Measurements from ENCODE around the gene DISC1. TPM values are rescaled to one million over a fixed set of nuclear protein-coding genes. Genes with fewer than 3 reads are reported as not detected.

The DISC1 gene
- total RNA-seq, 2 donors from 2014 or later, result 6.7 to 9.3 TPM

- no peak for TF ChIP-seq POLR2A (IDR thresholded peaks at IDR 0.05)
- TF ChIP-seq CTCF (IDR thresholded peaks at IDR 0.05), result no peak
- TF ChIP-seq POLR2AphosphoS5 (IDR thresholded peaks at IDR 0.05), result no peak
- H3K4me1 ChIP-seq (replicated peaks), result no peaks in the 10 kb centered on the region
- whole genome bisulfite sequencing, result 86% methylated on average over 10 of the region's 10 CpGs
- H3K27me3 ChIP-seq (replicated peaks; ENCODE audit: insufficient read depth), result no peaks in the 10 kb centered on the region
- H3K36me3 ChIP-seq, result no peaks in the 10 kb centered on the region
- H3K4me3 ChIP-seq, result no peak overlapping the region
- H3K27ac ChIP-seq, result no peak overlapping the region
- intact Hi-C loops (cut with DNase I), result no loop called here
- no peak for DNase-seq (ENCODE audit: low spot score)
- no peaks in the 10 kb centered on the region for H3K9me3 ChIP-seq
Measured at GRCh38 chr1:232057217-232057895, 430.8 kb downstream of the DISC1 start.

- intact Hi-C loops (cut with DNase I), result no loop called here
- Histone ChIP-seq H3K27ac (no peak overlapping the region), H3K9me3 (no peaks in the 10 kb centered on the region), H3K36me3 (no peaks in the 10 kb centered on the region), H3K4me1 (replicated peaks) (no peaks in the 10 kb centered on the region), H3K27me3 (replicated peaks; ENCODE audit: insufficient read depth) (no peaks in the 10 kb centered on the region), H3K4me3 (no peak overlapping the region)
- WGBS, result 92% methylated on average over 1 of the region's 1 CpG
- TF ChIP-seq CTCF (IDR thresholded peaks at IDR 0.05) (no peak), POLR2A (IDR thresholded peaks at IDR 0.05) (no peak), POLR2AphosphoS5 (IDR thresholded peaks at IDR 0.05) (no peak)
- no peak for DNase-seq (ENCODE audit: low spot score)
Measured at GRCh38 chr1:232057896-232058274, 431.3 kb downstream of the DISC1 start.

- Histone ChIP-seq H3K27me3 (replicated peaks; ENCODE audit: insufficient read depth) (no peaks in the 10 kb centered on the region), H3K4me1 (replicated peaks) (no peaks in the 10 kb centered on the region), H3K27ac (no peak overlapping the region), H3K36me3 (no peaks in the 10 kb centered on the region), H3K9me3 (no peaks in the 10 kb centered on the region), H3K4me3 (no peak overlapping the region)
- intact Hi-C loops (cut with DNase I), result no loop called here
- TF ChIP-seq POLR2AphosphoS5 (IDR thresholded peaks at IDR 0.05) (no peak), POLR2A (IDR thresholded peaks at IDR 0.05) (no peak), CTCF (IDR thresholded peaks at IDR 0.05) (no peak)
- WGBS, result 69% methylated on average over 8 of the region's 8 CpGs
- DNase-seq (ENCODE audit: low spot score), result no peak
Measured at GRCh38 chr1:232059726-232060374, 433.3 kb downstream of the DISC1 start.

- no peak for TF ChIP-seq POLR2AphosphoS5 (IDR thresholded peaks at IDR 0.05)
- TF ChIP-seq CTCF (IDR thresholded peaks at IDR 0.05), result no peak
- TF ChIP-seq POLR2A (IDR thresholded peaks at IDR 0.05), result no peak
- no peaks in the 10 kb centered on the region for H3K9me3 ChIP-seq
- no peaks in the 10 kb centered on the region for H3K4me1 ChIP-seq (replicated peaks)
- H3K36me3 ChIP-seq, result no peaks in the 10 kb centered on the region
- H3K4me3 ChIP-seq, result no peak overlapping the region
- H3K27ac ChIP-seq, result no peak overlapping the region
- intact Hi-C loops (cut with DNase I), result no loop called here
- DNase-seq (ENCODE audit: low spot score), result no peak
- H3K27me3 ChIP-seq (replicated peaks; ENCODE audit: insufficient read depth), result no peaks in the 10 kb centered on the region
- 78% methylated on average over 3 of the region's 3 CpGs for WGBS
Measured at GRCh38 chr1:232062967-232063366, 436.4 kb downstream of the DISC1 start.

DNA sequence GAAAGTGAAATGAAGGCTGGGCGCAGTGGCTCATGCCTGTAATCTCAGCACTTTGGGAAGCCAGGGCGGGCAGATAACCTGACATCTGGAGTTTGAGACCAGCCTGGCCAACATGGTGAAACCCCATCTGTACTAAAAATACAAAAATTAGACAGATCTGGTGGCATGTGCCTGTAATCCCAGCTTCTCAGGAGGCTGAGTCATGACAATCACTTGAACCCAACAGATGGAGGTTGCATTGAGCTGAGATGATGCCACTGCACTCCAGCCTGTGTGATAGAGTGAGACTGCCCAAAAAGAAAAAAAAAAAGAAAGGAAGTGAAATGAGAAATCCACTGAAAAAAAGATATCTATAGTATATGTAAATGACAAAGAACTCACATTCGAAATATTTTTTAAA is 439.9 kb downstream of the DISC1 start:
- Histone ChIP-seq H3K4me3 (no peak overlapping the region), H3K27me3 (replicated peaks; ENCODE audit: insufficient read depth) (no peaks in the 10 kb centered on the region), H3K9me3 (no peaks in the 10 kb centered on the region), H3K4me1 (replicated peaks) (no peaks in the 10 kb centered on the region), H3K36me3 (no peaks in the 10 kb centered on the region), H3K27ac (no peak overlapping the region)
- DNase-seq (ENCODE audit: low spot score), result no peak
- intact Hi-C loops (cut with DNase I), result no loop called here
- WGBS, result 95% methylated on average over 3 of the region's 3 CpGs
- TF ChIP-seq POLR2AphosphoS5 (IDR thresholded peaks at IDR 0.05), result no peak
- TF ChIP-seq CTCF (IDR thresholded peaks at IDR 0.05), result no peak
- TF ChIP-seq POLR2A (IDR thresholded peaks at IDR 0.05), result no peak
